Measurements from ENCODE around the gene CLIC4. TPM values are rescaled to one million over a fixed set of nuclear protein-coding genes. Genes with fewer than 3 reads are reported as not detected.

CLIC4 gene
- total RNA-seq, 6 experiments from 2014 or later = 517 to 729 (median 548) TPM

DNA sequence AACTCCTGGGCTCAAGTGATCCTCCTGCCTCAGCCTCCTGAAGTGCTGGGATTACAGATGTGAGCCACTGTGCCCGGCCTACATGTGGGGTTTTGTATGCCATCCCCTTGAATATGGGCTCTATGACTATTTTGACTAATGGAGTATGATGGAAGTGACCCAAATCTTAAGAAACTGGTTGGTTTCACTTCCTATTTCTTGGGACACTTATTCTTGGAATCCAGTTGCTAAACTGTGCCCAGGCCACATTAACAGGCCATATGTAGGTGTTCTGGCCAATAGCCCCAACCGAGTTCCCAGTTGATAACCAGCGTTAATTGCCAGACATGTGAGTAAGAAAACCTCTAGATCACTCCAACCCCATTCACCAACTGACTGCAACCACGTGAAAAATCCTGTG is 36.3 kb upstream of the CLIC4 start:
- no peak for DNase-seq
- Mint-ChIP-seq H3K27ac (no peak overlapping the region), H3K9me3 (no peaks in the 10 kb centered on the region), H3K4me3 (no peak overlapping the region), H3K36me3 (ENCODE audit: low read depth) (no peaks in the 10 kb centered on the region), H3K4me1 (ENCODE audit: low read depth) (peaks cover 61% of the 10 kb centered on the region), H3K27me3 (ENCODE audit: insufficient read depth) (no peaks in the 10 kb centered on the region; the same call in none of the 2 replicates)
- TF ChIP-seq, protein P1, sequence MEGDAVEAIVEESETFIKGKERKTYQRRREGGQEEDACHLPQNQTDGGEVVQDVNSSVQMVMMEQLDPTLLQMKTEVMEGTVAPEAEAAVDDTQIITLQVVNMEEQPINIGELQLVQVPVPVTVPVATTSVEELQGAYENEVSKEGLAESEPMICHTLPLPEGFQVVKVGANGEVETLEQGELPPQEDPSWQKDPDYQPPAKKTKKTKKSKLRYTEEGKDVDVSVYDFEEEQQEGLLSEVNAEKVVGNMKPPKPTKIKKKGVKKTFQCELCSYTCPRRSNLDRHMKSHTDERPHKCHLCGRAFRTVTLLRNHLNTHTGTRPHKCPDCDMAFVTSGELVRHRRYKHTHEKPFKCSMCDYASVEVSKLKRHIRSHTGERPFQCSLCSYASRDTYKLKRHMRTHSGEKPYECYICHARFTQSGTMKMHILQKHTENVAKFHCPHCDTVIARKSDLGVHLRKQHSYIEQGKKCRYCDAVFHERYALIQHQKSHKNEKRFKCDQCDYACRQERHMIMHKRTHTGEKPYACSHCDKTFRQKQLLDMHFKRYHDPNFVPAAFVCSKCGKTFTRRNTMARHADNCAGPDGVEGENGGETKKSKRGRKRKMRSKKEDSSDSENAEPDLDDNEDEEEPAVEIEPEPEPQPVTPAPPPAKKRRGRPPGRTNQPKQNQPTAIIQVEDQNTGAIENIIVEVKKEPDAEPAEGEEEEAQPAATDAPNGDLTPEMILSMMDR (IDR thresholded peaks at IDR 0.05) = no peak

DNA sequence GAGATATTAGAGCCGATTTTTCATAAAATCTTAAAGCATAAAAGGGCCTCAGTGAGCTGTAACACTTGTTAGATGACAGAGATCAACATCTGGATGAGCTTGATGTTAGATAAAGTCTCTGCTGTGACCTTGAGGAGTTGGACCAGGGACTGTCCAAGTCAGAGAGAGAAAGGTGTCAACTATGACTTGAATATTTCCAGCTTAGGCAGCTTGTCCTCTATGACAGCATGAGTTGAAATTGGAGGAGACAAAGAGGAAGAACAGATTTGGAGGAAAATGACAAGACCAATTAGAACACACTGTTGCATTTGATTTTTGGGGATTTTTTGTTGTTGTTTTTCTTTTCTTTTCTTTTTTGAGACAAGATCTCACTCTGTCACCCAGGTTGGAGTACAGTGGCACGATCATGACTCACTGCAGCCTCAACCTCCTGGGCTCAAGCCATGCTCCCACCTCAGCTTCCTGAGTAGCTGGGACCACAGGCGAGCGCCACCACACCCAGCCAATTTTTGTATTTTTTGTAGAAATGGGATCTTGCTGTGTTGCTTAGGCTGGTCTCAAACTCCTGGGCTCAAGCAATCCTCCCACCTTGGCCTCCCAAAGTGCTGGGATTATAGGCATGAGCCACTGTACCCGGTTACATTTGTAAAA is 35.3 kb upstream of the CLIC4 start:
- no peak for DNase-seq
- no peak overlapping the region for H3K4me3 Mint-ChIP-seq
- no peaks in the 10 kb centered on the region; the same call in none of the 2 replicates for H3K27me3 Mint-ChIP-seq (ENCODE audit: insufficient read depth)
- peak overlapping the region; percentile 48 for H3K27ac Mint-ChIP-seq
- no peaks in the 10 kb centered on the region for H3K36me3 Mint-ChIP-seq (ENCODE audit: low read depth)
- peaks cover 63% of the 10 kb centered on the region for H3K4me1 Mint-ChIP-seq (ENCODE audit: low read depth)
- TF ChIP-seq, protein P1 (IDR thresholded peaks at IDR 0.05) = no peak
- H3K9me3 Mint-ChIP-seq = no peaks in the 10 kb centered on the region

DNA sequence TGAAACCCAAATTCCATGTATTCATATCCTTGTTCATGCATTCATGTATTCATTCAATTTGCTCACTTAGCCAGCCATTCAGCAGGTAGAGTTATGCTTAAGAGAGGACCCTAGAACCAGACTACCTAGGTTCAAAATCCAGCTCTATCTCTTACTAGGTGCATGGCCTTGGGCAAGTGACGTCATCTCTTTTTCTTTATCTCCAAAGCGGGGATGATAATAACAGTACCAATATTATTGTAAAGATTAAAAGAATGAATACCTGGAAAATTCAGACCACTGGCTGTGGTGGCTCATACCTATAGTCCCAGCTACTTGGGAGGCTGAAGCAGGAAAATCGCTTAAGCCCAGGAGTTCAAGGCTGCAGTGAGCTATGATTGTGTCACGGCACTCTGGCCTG is 33.9 kb upstream of the CLIC4 start:
- Mint-ChIP-seq H3K27ac (no peak overlapping the region), H3K4me3 (no peak overlapping the region), H3K4me1 (ENCODE audit: low read depth) (peaks cover 67% of the 10 kb centered on the region), H3K36me3 (ENCODE audit: low read depth) (no peaks in the 10 kb centered on the region), H3K9me3 (no peaks in the 10 kb centered on the region), H3K27me3 (ENCODE audit: insufficient read depth) (no peaks in the 10 kb centered on the region; the same call in 1 of the 2 replicates)
- DNase-seq = no peak
- TF ChIP-seq, protein P1 (IDR thresholded peaks at IDR 0.05) = no peak

DNA sequence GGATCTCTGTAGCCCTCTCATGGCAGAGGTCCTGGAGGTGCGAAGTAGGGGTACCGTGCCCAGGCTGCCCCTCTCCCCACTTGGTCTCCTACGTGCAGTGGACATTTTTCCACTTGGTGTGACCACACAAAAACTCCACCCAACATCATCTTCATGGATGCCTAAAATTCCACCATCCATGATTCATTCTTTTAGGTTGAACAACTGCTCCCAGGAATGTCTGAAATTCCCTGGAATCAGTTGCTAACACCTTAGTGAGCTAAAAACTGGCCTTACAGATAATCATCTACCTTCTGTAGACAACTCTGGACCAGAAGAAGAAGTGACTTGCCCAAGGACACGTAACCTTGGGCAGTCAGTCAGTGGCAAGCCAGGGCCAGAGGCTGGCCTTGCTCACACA is 32.1 kb upstream of the CLIC4 start:
- Mint-ChIP-seq H3K27me3 (ENCODE audit: insufficient read depth) (no peaks in the 10 kb centered on the region), H3K27ac (peak overlapping the region; percentile 82), H3K4me1 (ENCODE audit: low read depth) (peaks cover 66% of the 10 kb centered on the region), H3K36me3 (ENCODE audit: low read depth) (peaks cover 3% of the 10 kb centered on the region; the same call in 1 of the 2 replicates), H3K4me3 (peak overlapping the region; percentile 4; the same call in 1 of the 2 replicates), H3K9me3 (no peaks in the 10 kb centered on the region)
- TF ChIP-seq, protein P1 (IDR thresholded peaks at IDR 0.05) = no peak
- DNase-seq = peak; percentile 57

DNA sequence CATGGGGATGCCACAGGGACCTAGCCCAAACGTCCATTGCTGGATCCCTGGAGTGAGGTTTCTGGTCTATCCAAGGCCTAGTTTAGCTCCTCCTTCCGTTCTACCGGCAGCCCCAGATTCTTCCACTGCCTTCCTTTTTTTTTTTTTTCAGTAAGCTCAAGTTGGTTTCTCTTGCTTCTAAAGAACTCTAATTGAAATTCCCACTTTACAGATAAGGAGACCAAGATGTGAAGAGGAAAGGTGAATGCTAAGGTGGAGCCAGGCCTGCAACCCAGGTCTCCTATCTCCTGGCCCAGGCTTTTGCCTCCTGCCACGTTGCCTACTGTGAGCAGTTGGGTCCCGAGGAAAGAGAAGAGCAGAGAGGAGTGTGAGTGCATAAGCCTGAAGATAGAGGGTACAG is 31.5 kb upstream of the CLIC4 start:
- Mint-ChIP-seq H3K27me3 (ENCODE audit: insufficient read depth) (no peaks in the 10 kb centered on the region; the same call in 1 of the 2 replicates), H3K9me3 (no peaks in the 10 kb centered on the region), H3K27ac (peak overlapping the region; percentile 82), H3K36me3 (ENCODE audit: low read depth) (peaks cover 9% of the 10 kb centered on the region), H3K4me3 (peak overlapping the region; percentile 4), H3K4me1 (ENCODE audit: low read depth) (peaks cover 70% of the 10 kb centered on the region)
- TF ChIP-seq, protein P1 (IDR thresholded peaks at IDR 0.05) = no peak
- DNase-seq = no peak
